Measurements from ENCODE around the gene P4HA3.

The P4HA3 gene

GRCh38 chr11:74257959-74258553, 53.4 kb downstream of the P4HA3 start:
- no peak for FAIRE-seq

GRCh38 chr11:74256378-74257133, 54.9 kb downstream of the P4HA3 start:
- no peak for FAIRE-seq

GRCh38 chr11:74255741-74256375, 55.6 kb downstream of the P4HA3 start:
- FAIRE-seq = peak; percentile 77

GRCh38 chr11:74253361-74253760, 58.1 kb downstream of the P4HA3 start:
- no peak for FAIRE-seq

GRCh38 chr11:74249496-74249895, 61.9 kb downstream of the P4HA3 start:
- no peak for FAIRE-seq

GRCh38 chr11:74248469-74248868, 63.0 kb downstream of the P4HA3 start:
- no peak for FAIRE-seq

GRCh38 chr11:74238243-74238642, 73.2 kb downstream of the P4HA3 start:
- no peak for FAIRE-seq

- no peak for FAIRE-seq
These were observed 73.9 kb downstream of the P4HA3 start for GRCh38 chr11:74237541-74237940.

GRCh38 chr11:74235121-74235520, 76.3 kb downstream of the P4HA3 start:
- FAIRE-seq = no peak

GRCh38 chr11:74233683-74234082, 77.8 kb downstream of the P4HA3 start:
- FAIRE-seq = no peak

GRCh38 chr11:74232311-74232950, 79.0 kb downstream of the P4HA3 start:
- no peak for FAIRE-seq

- FAIRE-seq = no peak
These were observed 84.5 kb downstream of the P4HA3 start for GRCh38 chr11:74226907-74227306.

GRCh38 chr11:74225565-74225964, 85.9 kb downstream of the P4HA3 start:
- no peak for FAIRE-seq

- no peak for FAIRE-seq
These were observed 89.6 kb downstream of the P4HA3 start for GRCh38 chr11:74221816-74222215.

- FAIRE-seq = no peak
These were observed 91.1 kb downstream of the P4HA3 start for GRCh38 chr11:74220376-74220775.
